Lower leg skin (tissue), 3 donors: ENCODE measurements around the gene IGFBP7.

Source experiments
- CTCF ChIP-seq, 3 donors: fragments of 450-650 bp; IDR thresholded peaks; one replicate each; pipeline ENCODE4 v1.5.1; 2016; ENCODE audit warnings: antibody characterized with exemption in 3 of 3, mild to moderate bottlenecking in 3 of 3, moderate library complexity in 2 of 3
- POLR2A ChIP-seq, 2 donors: fragments of 450-650 bp; IDR thresholded peaks; one replicate each; pipeline ENCODE4 v1.6.1; 2016 to 2017; ENCODE audit warnings: antibody characterized with exemption in 2 of 2, mild to moderate bottlenecking in 1 of 2, moderate library complexity in 1 of 2

GRCh38 chr4:57084360-57084759, 25.8 kb downstream of the IGFBP7 start:
- TF ChIP-seq CTCF (IDR thresholded peaks at IDR 0.05), result no peak
- no peak for TF ChIP-seq POLR2A (IDR thresholded peaks at IDR 0.05)
